Smooth muscle cell (in vitro differentiated cells): ENCODE data around the gene OLA1. TPM values are rescaled to one million over a fixed set of nuclear protein-coding genes. Genes with fewer than 3 reads are reported as not detected.
A peak's percentile ranks its signal among the peaks of the same experiment; 100 is the strongest.

Experiments
- DNase-seq: peaks from one replicate; lab custom pipeline; 2025; ENCODE audit not compliant: unreplicated experiment; lab: John Stamatoyannopoulos, UW
- H2AFZ ChIP-seq: fragments of 200-600 bp; sonication (generic); 2 replicates; pipeline ENCODE4 v1.6.0; 2016; ENCODE audit warnings: antibody characterized with exemption, low read depth, mild to moderate bottlenecking
- H3F3A ChIP-seq: fragments of 200-600 bp; sonication (generic); 2 replicates; pipeline ENCODE4 v1.6.0; 2017; ENCODE audit warnings: antibody characterized with exemption, low read depth
- H3K27ac ChIP-seq: fragments of 200-600 bp; sonication (generic); 2 replicates; pipeline ENCODE4 v1.5.1; 2016; ENCODE audit warnings: low read depth, mild to moderate bottlenecking
- H3K27me3 ChIP-seq: fragments of 200-600 bp; sonication (generic); 2 replicates; pipeline ENCODE4 v1.6.1; 2016; ENCODE audit warnings: low read depth, mild to moderate bottlenecking
- H3K36me3 ChIP-seq: fragments of 200-600 bp; sonication (generic); 2 replicates; pipeline ENCODE4 v1.5.1; 2016; ENCODE audit warnings: low read depth
- H3K4me1 ChIP-seq: fragments of 200-600 bp; sonication (generic); 2 replicates; pipeline ENCODE4 v1.5.1; 2016; ENCODE audit warnings: low read depth
- H3K4me2 ChIP-seq: fragments of 200-600 bp; sonication (generic); 2 replicates; pipeline ENCODE4 v1.6.0; 2016; ENCODE audit warnings: mild to moderate bottlenecking
- H3K4me3 ChIP-seq: fragments of 200-600 bp; sonication (generic); 2 replicates; pipeline ENCODE4 v1.5.1; 2016; ENCODE audit warnings: mild to moderate bottlenecking
- H3K79me2 ChIP-seq: fragments of 200-600 bp; sonication (generic); 2 replicates; pipeline ENCODE4 v1.6.0; 2016; ENCODE audit warnings: low read depth, mild to moderate bottlenecking
- H3K9ac ChIP-seq: fragments of 200-600 bp; sonication (generic); 2 replicates; pipeline ENCODE4 v1.6.0; 2016; ENCODE audit warnings: low read depth
- H3K9me3 ChIP-seq: fragments of 200-600 bp; sonication (generic); replicated peaks from 2 replicates; pipeline ENCODE4 v1.5.1; 2016; ENCODE audit warnings: low read depth
- H4K20me1 ChIP-seq: fragments of 200-600 bp; sonication (generic); 2 replicates; pipeline ENCODE4 v1.6.0; 2016; ENCODE audit warnings: low read depth
- WGBS: methylation state at CpG from one replicate; pipeline ENCODE4 v1.1.7; 2016; ENCODE audit warnings: low lambda C conversion rate; 5-methylcytosine and 5-hydroxymethylcytosine counted together
- polyA plus RNA-seq: library from polyadenylated mRNA; unstranded; fragments of >200 nt; fragmentation: Nextera tagmentation; extraction: Ambion mirVana; gene quantifications from 2 replicates; pipeline ENCODE4 v1.2.1, GENCODE V29; 2016
- total RNA-seq: library from RNA; depleted of rRNA; stranded (reverse); fragments of >200 nt; gene quantifications from 2 replicates; pipeline ENCODE4 v1.2.3, GENCODE V29; 2014
- TF ChIP-seq, protein P1 (sequence below): fragments of 200-600 bp; sonication (generic); IDR thresholded peaks from 2 replicates; pipeline ENCODE4 v1.5.1; 2017; ENCODE audit warnings: borderline replicate concordance, mild to moderate bottlenecking, antibody characterized with exemption; ENCODE audit not compliant: insufficient read depth, poor library complexity, severe bottlenecking

Gene OLA1
- total and polyA plus RNA-seq, 2 experiments from 2014 or later: 59.6 to 76.0 TPM

DNA sequence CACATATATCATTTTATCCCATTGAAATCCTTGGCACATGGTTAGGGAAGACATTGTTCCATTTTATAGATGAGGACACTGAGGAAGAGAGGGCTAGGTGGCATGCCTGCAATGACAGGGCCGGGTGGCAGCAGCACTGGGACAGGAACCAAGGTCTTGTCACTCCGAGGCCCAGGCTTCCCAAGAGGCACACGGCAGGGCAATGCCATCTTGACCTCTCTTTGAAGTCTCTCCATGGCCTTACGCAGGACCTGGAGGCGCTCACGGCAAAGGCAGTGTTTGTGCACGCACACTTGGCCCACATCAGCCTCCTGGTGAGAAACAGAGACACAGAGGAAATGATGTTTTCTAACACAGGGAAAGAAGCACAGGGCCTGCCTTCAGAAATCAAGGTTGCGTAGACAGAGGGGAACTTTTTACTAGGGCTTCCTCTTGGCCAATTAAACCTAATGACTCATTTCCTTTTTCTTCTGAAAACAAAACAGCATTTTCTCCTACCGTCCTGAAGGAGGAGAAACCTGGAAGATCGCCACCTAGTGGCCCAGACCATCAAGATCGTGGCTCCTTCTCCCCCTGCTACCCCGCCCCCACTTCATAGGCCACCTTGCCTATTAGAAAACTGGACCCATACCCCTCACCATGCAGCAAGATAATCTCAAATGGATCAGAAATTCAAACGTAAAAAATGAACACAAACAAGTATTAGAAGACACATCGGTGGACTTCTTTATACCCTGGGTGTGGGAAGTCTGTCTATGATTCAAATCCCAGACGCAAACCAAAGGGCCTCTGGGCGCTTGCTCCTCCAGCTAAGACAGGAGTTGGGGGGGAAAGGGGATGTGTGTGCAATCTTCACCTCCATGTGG is 208.5 kb downstream of the OLA1 start:
- Histone ChIP-seq H2AFZ (peak overlapping the region; percentile 57), H3F3A (peaks cover 4% of the 10 kb centered on the region), H3K4me2 (peak overlapping the region; percentile 56), H4K20me1 (no peaks in the 10 kb centered on the region), H3K27ac (peak overlapping the region; percentile 87), H3K9me3 (no peaks in the 10 kb centered on the region), H3K27me3 (no peaks in the 10 kb centered on the region), H3K79me2 (no peaks in the 10 kb centered on the region), H3K9ac (peak overlapping the region; percentile 40), H3K4me3 (no peak overlapping the region), H3K36me3 (no peaks in the 10 kb centered on the region), H3K4me1 (peaks cover 4% of the 10 kb centered on the region)
- 35% methylated on average over 16 of the region's 16 CpGs for WGBS
- TF ChIP-seq, protein P1, sequence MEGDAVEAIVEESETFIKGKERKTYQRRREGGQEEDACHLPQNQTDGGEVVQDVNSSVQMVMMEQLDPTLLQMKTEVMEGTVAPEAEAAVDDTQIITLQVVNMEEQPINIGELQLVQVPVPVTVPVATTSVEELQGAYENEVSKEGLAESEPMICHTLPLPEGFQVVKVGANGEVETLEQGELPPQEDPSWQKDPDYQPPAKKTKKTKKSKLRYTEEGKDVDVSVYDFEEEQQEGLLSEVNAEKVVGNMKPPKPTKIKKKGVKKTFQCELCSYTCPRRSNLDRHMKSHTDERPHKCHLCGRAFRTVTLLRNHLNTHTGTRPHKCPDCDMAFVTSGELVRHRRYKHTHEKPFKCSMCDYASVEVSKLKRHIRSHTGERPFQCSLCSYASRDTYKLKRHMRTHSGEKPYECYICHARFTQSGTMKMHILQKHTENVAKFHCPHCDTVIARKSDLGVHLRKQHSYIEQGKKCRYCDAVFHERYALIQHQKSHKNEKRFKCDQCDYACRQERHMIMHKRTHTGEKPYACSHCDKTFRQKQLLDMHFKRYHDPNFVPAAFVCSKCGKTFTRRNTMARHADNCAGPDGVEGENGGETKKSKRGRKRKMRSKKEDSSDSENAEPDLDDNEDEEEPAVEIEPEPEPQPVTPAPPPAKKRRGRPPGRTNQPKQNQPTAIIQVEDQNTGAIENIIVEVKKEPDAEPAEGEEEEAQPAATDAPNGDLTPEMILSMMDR: peak; percentile 88
- DNase-seq: peak; percentile 41

DNA sequence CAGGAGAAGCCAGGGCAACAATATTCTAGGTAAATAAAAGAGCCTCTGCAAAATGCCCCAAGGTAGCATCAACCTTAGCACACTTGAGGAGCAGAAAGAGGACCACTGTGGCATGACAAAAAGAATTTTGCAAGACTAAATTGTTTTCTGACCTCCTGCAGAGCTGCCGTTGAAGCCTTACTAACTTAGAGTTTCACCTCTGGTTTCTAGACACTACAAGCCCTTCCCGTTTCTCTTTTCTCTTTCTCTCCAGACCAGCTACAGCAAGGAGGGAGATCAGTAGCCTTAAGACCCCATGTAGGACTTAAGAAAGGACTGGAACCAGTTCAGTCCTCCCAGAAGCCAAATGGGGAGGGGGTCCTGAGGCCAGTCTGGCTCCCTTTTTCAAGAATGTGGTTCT is 209.9 kb downstream of the OLA1 start:
- 71% methylated on average over 2 of the region's 2 CpGs for WGBS
- H3K9ac ChIP-seq: no peak overlapping the region
- H3K4me2 ChIP-seq: no peak overlapping the region
- no peaks in the 10 kb centered on the region for H4K20me1 ChIP-seq
- TF ChIP-seq, protein P1: no peak
- no peak overlapping the region for H3K27ac ChIP-seq
- H3K79me2 ChIP-seq: no peaks in the 10 kb centered on the region
- H3K9me3 ChIP-seq: no peaks in the 10 kb centered on the region
- no peak overlapping the region for H2AFZ ChIP-seq
- H3K4me3 ChIP-seq: no peak overlapping the region
- peaks cover 4% of the 10 kb centered on the region for H3F3A ChIP-seq
- H3K4me1 ChIP-seq: peaks cover 4% of the 10 kb centered on the region
- no peak for DNase-seq
- H3K27me3 ChIP-seq: no peaks in the 10 kb centered on the region
- H3K36me3 ChIP-seq: no peaks in the 10 kb centered on the region

DNA sequence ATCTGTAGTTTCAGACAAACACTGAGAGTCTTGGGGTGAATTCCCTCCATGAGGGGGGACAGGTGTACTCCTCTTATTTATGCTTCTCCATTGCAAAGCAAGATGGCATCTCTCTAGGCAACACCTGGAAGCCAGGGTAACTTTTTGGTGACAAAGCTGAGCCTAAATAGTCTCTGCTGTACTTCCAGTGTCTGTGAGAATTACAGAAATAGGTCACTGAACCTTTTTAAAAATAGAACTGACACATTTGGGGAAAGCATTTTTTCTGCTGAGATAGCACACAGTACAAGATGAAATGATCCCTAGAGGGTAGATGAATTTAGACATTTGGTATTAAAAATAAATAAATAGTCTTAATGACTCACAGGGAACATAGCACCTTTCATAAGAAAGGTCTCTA is 211.5 kb downstream of the OLA1 start:
- H3K79me2 ChIP-seq: no peaks in the 10 kb centered on the region
- H3K9me3 ChIP-seq: no peaks in the 10 kb centered on the region
- no peaks in the 10 kb centered on the region for H3K27me3 ChIP-seq
- H3K4me2 ChIP-seq: no peak overlapping the region
- H4K20me1 ChIP-seq: no peaks in the 10 kb centered on the region
- peaks cover 4% of the 10 kb centered on the region for H3F3A ChIP-seq
- no peak for DNase-seq
- H3K27ac ChIP-seq: no peak overlapping the region
- H3K4me3 ChIP-seq: no peak overlapping the region
- TF ChIP-seq, protein P1: no peak
- H3K9ac ChIP-seq: no peak overlapping the region
- no peaks in the 10 kb centered on the region for H3K36me3 ChIP-seq
- no peak overlapping the region for H2AFZ ChIP-seq
- peaks cover 4% of the 10 kb centered on the region for H3K4me1 ChIP-seq
